NCI-H2107 treated with DMSO at 0.1 percent for 48 hours (cell line): ENCODE results near the gene MCM10.

Experiments used
- DNase-seq: peaks from one replicate; lab custom pipeline; 2025; ENCODE audit not compliant: unreplicated experiment; lab: John Stamatoyannopoulos, UW

MCM10 gene

GRCh38 chr10:13256627-13257026 is 95.3 kb downstream of the MCM10 start:
- no peak for DNase-seq

- no peak for DNase-seq
These were observed 96.3 kb downstream of the MCM10 start for GRCh38 chr10:13257621-13258140.
